ENCODE measurements around the gene PIGU. TPM values are rescaled to one million over a fixed set of nuclear protein-coding genes. Genes with fewer than 3 reads are reported as not detected.

PIGU gene
- total and polyA plus RNA-seq, 2 of the 13 experiments (the other 11 are each of a cell fraction or from before 2014, with no cell fraction given): 45.5 to 231 TPM

DNA sequence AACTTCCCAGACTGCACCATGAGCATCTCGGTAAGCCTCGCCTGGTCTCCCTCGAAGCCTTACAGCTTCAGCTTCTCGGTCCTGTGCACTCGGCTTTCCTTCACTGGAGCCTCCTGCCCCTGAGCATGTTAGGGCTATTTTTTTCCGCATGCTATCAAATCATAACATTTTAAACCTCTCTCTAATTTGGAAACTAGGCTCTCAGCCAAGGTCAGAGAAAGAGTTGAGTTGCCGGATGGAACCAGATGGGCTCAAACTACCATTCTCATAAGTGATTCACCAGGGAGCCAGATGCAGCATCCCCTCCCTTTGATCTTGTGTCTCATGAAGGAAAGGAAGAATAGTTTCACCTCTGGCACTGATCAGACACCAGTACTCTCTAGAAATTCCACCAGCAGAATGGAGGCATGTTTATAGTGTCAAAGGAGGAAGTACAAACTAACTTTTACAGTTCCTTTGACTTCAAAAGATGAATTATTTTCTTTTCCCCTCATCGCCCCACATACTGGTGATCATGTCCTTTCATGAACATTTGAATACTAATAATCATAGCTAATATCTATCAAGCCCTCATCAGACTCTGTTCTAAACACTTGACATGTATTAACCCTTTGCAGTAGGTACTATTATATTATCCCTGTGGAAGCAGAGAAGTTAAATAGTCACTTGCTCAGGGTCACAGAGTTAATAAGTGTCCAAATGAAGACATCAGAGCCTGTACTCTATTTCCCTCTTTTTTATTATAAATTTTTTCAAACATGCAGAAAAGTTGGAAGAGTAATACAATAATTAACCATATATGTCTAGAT, 71.7 kb downstream of the PIGU start (continued):
- TF ChIP-seq, protein P1, sequence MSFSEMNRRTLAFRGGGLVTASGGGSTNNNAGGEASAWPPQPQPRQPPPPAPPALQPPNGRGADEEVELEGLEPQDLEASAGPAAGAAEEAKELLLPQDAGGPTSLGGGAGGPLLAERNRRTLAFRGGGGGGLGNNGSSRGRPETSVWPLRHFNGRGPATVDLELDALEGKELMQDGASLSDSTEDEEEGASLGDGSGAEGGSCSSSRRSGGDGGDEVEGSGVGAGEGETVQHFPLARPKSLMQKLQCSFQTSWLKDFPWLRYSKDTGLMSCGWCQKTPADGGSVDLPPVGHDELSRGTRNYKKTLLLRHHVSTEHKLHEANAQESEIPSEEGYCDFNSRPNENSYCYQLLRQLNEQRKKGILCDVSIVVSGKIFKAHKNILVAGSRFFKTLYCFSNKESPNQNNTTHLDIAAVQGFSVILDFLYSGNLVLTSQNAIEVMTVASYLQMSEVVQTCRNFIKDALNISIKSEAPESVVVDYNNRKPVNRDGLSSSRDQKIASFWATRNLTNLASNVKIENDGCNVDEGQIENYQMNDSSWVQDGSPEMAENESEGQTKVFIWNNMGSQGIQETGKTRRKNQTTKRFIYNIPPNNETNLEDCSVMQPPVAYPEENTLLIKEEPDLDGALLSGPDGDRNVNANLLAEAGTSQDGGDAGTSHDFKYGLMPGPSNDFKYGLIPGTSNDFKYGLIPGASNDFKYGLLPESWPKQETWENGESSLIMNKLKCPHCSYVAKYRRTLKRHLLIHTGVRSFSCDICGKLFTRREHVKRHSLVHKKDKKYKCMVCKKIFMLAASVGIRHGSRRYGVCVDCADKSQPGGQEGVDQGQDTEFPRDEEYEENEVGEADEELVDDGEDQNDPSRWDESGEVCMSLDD (CRISPR knock-in tag; IDR thresholded peaks at IDR 0.05; ENCODE audit: borderline replicate concordance): peak; percentile 27; the same call in 1 of the 2 replicates
- TF ChIP-seq FOSL1 (CRISPR knock-in tag; IDR thresholded peaks at IDR 0.05; ENCODE audit: borderline replicate concordance) (no peak; the same call in 1 of the 2 replicates), RARA (CRISPR knock-in tag; IDR thresholded peaks at IDR 0.05) (0 out of 2 replicates have a peak, but pooled peaks have one; percentile 33), KLF12 (CRISPR knock-in tag; IDR thresholded peaks at IDR 0.05; ENCODE audit: borderline replicate concordance) (peak; percentile 35; the same call in 1 of the 2 replicates), SALL1 (CRISPR knock-in tag; IDR thresholded peaks at IDR 0.05) (peak; percentile 32; the same call in 1 of the 2 replicates), PPARG (CRISPR knock-in tag; conservative IDR thresholded peaks at IDR 0.05) (peak; percentile 62; the same call in 1 of the 2 replicates), CENPT (CRISPR knock-in tag; IDR thresholded peaks at IDR 0.05; ENCODE audit: low read depth) (no peak), ZNF251 (CRISPR knock-in tag; IDR thresholded peaks at IDR 0.05) (no peak), FOXK1 (CRISPR knock-in tag; IDR thresholded peaks at IDR 0.05; ENCODE audit: borderline replicate concordance, low read depth) (peak; percentile 41; the same call in 1 of the 2 replicates), ZKSCAN8 (CRISPR knock-in tag; IDR thresholded peaks at IDR 0.05; ENCODE audit: borderline replicate concordance) (peak; percentile 36; the same call in 1 of the 2 replicates), MED1 (CRISPR knock-in tag; IDR thresholded peaks at IDR 0.05) (peak; percentile 45; the same call in 1 of the 2 replicates), FOSL2 (CRISPR knock-in tag; IDR thresholded peaks at IDR 0.05) (peak; percentile 59), NR1H2 (CRISPR knock-in tag; IDR thresholded peaks at IDR 0.05; ENCODE audit: borderline replicate concordance, low read depth) (0 out of 2 replicates have a peak, but pooled peaks have one; percentile 26), ELF3 (CRISPR knock-in tag; IDR thresholded peaks at IDR 0.05) (peak; percentile 87), HDAC2 (CRISPR knock-in tag; IDR thresholded peaks at IDR 0.05) (0 out of 2 replicates have a peak, but pooled peaks have one; percentile 14), ZFP90 (CRISPR knock-in tag; IDR thresholded peaks at IDR 0.05; ENCODE audit: borderline replicate concordance) (no peak), ZNF205 (CRISPR knock-in tag; IDR thresholded peaks at IDR 0.05) (peak; percentile 20; the same call in 1 of the 2 replicates)
- TF ChIP-seq, protein P2, sequence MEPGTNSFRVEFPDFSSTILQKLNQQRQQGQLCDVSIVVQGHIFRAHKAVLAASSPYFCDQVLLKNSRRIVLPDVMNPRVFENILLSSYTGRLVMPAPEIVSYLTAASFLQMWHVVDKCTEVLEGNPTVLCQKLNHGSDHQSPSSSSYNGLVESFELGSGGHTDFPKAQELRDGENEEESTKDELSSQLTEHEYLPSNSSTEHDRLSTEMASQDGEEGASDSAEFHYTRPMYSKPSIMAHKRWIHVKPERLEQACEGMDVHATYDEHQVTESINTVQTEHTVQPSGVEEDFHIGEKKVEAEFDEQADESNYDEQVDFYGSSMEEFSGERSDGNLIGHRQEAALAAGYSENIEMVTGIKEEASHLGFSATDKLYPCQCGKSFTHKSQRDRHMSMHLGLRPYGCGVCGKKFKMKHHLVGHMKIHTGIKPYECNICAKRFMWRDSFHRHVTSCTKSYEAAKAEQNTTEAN (CRISPR knock-in tag; conservative IDR thresholded peaks at IDR 0.05): 0 out of 2 replicates have a peak, but pooled peaks have one; percentile 36
- TF ChIP-seq, protein P3, sequence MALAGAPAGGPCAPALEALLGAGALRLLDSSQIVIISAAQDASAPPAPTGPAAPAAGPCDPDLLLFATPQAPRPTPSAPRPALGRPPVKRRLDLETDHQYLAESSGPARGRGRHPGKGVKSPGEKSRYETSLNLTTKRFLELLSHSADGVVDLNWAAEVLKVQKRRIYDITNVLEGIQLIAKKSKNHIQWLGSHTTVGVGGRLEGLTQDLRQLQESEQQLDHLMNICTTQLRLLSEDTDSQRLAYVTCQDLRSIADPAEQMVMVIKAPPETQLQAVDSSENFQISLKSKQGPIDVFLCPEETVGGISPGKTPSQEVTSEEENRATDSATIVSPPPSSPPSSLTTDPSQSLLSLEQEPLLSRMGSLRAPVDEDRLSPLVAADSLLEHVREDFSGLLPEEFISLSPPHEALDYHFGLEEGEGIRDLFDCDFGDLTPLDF (CRISPR knock-in tag; IDR thresholded peaks at IDR 0.05): 0 out of 2 replicates have a peak, but pooled peaks have one; percentile 47
